ENCODE measurements around the gene TFCP2.

TFCP2 gene

DNA sequence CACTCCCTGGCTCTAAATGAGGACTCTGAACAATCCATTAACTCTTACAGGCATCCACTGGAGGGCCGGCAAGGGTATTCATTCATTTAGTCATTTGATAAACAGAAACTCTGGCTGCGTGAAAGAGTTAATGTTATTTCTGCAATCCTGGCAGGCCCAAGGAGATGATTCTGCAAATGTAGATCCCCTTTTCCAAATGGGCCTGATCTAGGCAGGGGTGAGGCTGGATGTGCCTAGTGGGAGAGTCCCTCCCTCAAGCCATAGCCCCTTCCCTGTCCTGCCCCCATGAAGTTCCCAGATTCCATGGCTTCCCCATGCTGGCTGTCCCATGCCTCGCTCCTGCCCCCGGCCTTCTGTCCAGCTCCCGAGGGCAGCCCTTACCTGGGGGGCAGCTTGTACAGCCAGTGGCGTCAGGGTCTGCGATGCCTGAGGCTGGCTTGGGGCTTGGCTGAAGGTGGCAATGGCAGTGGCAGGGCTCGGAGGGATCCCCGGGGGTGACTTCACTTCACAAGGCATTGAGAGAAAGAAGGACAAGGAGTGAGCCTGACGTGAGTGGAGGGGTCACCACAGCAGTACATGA is 26.5 kb upstream of the TFCP2 start:
- H3K36me3 ChIP-seq (replicated peaks; ENCODE audit: low read depth, low read length): no peaks in the 10 kb centered on the region
- no peak overlapping the region for H3K9ac ChIP-seq (ENCODE audit: low read length)
- H3K79me2 ChIP-seq (ENCODE audit: low read length): no peaks in the 10 kb centered on the region
- H4K20me1 ChIP-seq (ENCODE audit: insufficient read depth, low read length): no peaks in the 10 kb centered on the region
- H3K4me1 ChIP-seq (ENCODE audit: low read length): no peaks in the 10 kb centered on the region
- H3K27ac ChIP-seq (ENCODE audit: low read length): no peak overlapping the region
- H3K27me3 ChIP-seq (ENCODE audit: low read depth, low read length): no peaks in the 10 kb centered on the region
- no peak overlapping the region for H3K4me3 ChIP-seq (ENCODE audit: low read length)
- H2AFZ ChIP-seq (ENCODE audit: low read depth, low read length): no peak overlapping the region
- TF ChIP-seq EZH2phosphoT487 (IDR thresholded peaks at IDR 0.05; ENCODE audit: low read depth): no peak
- H3K4me2 ChIP-seq (ENCODE audit: low read length): no peak overlapping the region
- H3K9me3 ChIP-seq (ENCODE audit: insufficient read depth, low read length): no peaks in the 10 kb centered on the region

DNA sequence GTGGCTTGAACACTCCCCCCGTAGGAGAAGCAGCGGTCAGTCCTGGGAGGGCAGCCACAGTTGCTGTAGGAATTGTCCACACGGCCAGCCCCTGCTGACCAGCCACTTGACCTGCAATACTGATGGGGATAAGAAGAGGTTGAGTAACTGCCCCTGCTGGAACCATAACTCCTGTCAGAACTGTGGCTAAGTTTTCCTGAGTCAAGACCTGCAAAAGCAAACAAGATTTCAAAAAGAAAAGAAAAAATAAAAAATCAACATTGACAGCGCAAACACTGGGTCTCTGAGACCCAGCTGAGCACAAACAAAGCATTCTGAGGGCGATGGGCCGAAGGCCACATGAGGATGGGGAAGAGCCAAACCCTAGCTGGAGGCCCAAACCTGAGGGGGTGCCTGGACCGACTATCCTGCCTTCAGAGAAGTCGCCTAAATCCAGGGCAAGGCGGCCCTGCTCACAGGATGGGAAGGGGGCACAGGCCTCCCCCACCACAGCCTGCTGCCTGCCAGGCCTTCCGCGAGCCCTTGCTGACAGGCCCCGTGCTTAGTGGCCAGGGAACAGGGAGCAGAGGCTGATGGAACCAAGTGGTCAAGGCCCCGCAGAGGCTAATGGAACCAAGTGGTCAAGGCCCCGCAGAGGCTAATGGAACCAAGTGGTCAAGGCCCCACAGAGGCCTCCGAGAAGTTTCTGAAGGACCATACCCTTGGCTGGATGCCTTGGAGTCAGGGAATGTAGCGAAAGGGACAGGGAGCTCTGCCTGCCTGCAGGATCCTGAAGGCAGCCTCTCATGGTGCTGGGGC is 25.8 kb upstream of the TFCP2 start:
- H3K27ac ChIP-seq (ENCODE audit: low read length): no peak overlapping the region
- H3K27me3 ChIP-seq (ENCODE audit: low read depth, low read length): no peaks in the 10 kb centered on the region
- no peak overlapping the region for H2AFZ ChIP-seq (ENCODE audit: low read depth, low read length)
- no peaks in the 10 kb centered on the region for H4K20me1 ChIP-seq (ENCODE audit: insufficient read depth, low read length)
- H3K9ac ChIP-seq (ENCODE audit: low read length): no peak overlapping the region
- no peak overlapping the region for H3K4me3 ChIP-seq (ENCODE audit: low read length)
- H3K36me3 ChIP-seq (replicated peaks; ENCODE audit: low read depth, low read length): no peaks in the 10 kb centered on the region
- TF ChIP-seq EZH2phosphoT487 (IDR thresholded peaks at IDR 0.05; ENCODE audit: low read depth): no peak
- H3K9me3 ChIP-seq (ENCODE audit: insufficient read depth, low read length): no peaks in the 10 kb centered on the region
- H3K4me1 ChIP-seq (ENCODE audit: low read length): no peaks in the 10 kb centered on the region
- H3K79me2 ChIP-seq (ENCODE audit: low read length): no peaks in the 10 kb centered on the region
- no peak overlapping the region for H3K4me2 ChIP-seq (ENCODE audit: low read length)

DNA sequence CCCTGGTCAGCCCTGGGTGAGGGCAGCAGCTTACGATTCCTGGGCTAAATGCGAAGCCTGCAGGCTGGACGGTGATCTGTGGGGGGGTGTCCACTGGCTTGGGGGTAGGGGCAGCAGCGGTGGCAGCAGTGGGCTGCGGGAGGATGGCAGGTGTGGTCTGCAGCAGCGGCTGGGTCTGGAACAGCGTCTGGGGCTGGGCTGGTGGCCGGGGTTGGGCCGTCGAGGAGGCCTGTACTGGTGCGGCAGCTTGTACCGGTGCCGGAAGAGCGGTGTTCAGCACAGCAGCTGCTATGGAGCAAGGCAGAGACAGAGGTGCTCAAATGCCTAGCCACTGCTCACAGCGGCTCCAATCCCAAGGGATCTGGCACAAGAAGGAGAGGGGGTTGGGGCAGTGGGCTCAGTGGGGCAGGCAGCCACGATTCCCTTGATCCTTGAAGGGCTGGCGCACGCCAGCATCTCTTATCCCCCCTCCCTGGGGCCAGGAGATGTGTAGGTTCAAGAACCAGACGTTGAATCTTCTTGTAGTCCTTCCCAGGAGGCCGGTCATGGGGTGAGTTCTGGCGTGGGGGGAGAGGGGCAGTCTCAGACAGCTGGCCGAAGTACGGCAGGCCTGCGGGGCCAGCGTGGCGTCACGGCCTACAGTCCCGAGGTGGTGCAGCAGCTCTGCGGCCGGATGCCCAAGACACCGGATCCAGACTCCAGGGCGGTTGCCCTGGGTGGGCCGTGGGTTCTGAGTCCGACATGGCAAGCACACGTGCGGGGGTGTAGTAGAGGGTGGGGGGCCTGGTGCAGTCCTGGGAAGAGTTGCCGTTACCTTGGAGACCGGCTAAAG is 25.0 kb upstream of the TFCP2 start:
- no peaks in the 10 kb centered on the region for H3K36me3 ChIP-seq (replicated peaks; ENCODE audit: low read depth, low read length)
- no peak overlapping the region for H3K4me3 ChIP-seq (ENCODE audit: low read length)
- no peaks in the 10 kb centered on the region for H3K4me1 ChIP-seq (ENCODE audit: low read length)
- no peak overlapping the region for H3K27ac ChIP-seq (ENCODE audit: low read length)
- TF ChIP-seq EZH2phosphoT487 (IDR thresholded peaks at IDR 0.05; ENCODE audit: low read depth): no peak
- TF ChIP-seq, protein P1, sequence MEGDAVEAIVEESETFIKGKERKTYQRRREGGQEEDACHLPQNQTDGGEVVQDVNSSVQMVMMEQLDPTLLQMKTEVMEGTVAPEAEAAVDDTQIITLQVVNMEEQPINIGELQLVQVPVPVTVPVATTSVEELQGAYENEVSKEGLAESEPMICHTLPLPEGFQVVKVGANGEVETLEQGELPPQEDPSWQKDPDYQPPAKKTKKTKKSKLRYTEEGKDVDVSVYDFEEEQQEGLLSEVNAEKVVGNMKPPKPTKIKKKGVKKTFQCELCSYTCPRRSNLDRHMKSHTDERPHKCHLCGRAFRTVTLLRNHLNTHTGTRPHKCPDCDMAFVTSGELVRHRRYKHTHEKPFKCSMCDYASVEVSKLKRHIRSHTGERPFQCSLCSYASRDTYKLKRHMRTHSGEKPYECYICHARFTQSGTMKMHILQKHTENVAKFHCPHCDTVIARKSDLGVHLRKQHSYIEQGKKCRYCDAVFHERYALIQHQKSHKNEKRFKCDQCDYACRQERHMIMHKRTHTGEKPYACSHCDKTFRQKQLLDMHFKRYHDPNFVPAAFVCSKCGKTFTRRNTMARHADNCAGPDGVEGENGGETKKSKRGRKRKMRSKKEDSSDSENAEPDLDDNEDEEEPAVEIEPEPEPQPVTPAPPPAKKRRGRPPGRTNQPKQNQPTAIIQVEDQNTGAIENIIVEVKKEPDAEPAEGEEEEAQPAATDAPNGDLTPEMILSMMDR (IDR thresholded peaks at IDR 0.05; ENCODE audit: low read depth, low read length): no peak
- H3K4me2 ChIP-seq (ENCODE audit: low read length): no peak overlapping the region
- no peak overlapping the region for H2AFZ ChIP-seq (ENCODE audit: low read depth, low read length)
- no peaks in the 10 kb centered on the region for H4K20me1 ChIP-seq (ENCODE audit: insufficient read depth, low read length)
- H3K9ac ChIP-seq (ENCODE audit: low read length): no peak overlapping the region
- no peaks in the 10 kb centered on the region for H3K9me3 ChIP-seq (ENCODE audit: insufficient read depth, low read length)
- H3K27me3 ChIP-seq (ENCODE audit: low read depth, low read length): no peaks in the 10 kb centered on the region
- no peaks in the 10 kb centered on the region for H3K79me2 ChIP-seq (ENCODE audit: low read length)

DNA sequence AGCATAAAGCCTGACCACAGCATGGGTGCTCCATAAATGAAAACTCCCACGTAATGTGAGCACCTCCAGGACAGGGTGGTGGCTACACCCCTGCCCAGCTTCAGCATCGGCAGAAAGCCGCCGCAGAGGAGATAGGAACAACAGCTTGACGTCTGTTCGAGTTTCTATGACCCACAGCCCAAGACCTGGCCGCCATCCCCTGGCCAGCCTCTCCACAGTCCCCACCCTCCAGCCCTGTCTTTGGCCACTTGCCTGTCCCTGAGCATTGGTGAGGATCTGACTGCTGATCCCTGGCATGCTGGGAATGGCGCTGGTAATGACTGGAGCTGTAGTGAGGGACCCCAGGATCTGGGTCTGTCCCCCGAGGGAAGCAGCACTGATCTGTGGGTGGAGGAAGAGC is 23.6 kb upstream of the TFCP2 start:
- H3K27ac ChIP-seq (ENCODE audit: low read length): no peak overlapping the region
- no peaks in the 10 kb centered on the region for H3K9me3 ChIP-seq (ENCODE audit: insufficient read depth, low read length)
- no peaks in the 10 kb centered on the region for H3K4me1 ChIP-seq (ENCODE audit: low read length)
- TF ChIP-seq EZH2phosphoT487 (IDR thresholded peaks at IDR 0.05; ENCODE audit: low read depth): no peak
- TF ChIP-seq, protein P1 (IDR thresholded peaks at IDR 0.05; ENCODE audit: low read depth, low read length): no peak
- H3K4me3 ChIP-seq (ENCODE audit: low read length): no peak overlapping the region
- no peak overlapping the region for H3K9ac ChIP-seq (ENCODE audit: low read length)
- H3K79me2 ChIP-seq (ENCODE audit: low read length): no peaks in the 10 kb centered on the region
- H4K20me1 ChIP-seq (ENCODE audit: insufficient read depth, low read length): no peaks in the 10 kb centered on the region
- H3K4me2 ChIP-seq (ENCODE audit: low read length): no peak overlapping the region
- H3K27me3 ChIP-seq (ENCODE audit: low read depth, low read length): no peaks in the 10 kb centered on the region
- no peak overlapping the region for H2AFZ ChIP-seq (ENCODE audit: low read depth, low read length)
- no peaks in the 10 kb centered on the region for H3K36me3 ChIP-seq (replicated peaks; ENCODE audit: low read depth, low read length)
